Fibroblast of the aortic adventitia (primary cell): ENCODE measurements around the gene PTPRG. TPM values are rescaled to one million over a fixed set of nuclear protein-coding genes. Genes with fewer than 3 reads are reported as not detected.

Source experiments
- DNase-seq: peaks from one replicate; pipeline ENCODE4 v3.0.0-alpha.2; 2010; ENCODE audit warnings: low read depth
- H3K4me3 ChIP-seq: 2 replicates; pipeline ENCODE4 v1.5.1; 2011; ENCODE audit warnings: low read depth, mild to moderate bottlenecking, control low read depth, low read length, moderate library complexity
- total RNA-seq: library from RNA; depleted of rRNA; stranded (reverse); fragments of >200 nt; gene quantifications from 2 replicates; pipeline ENCODE4 v1.2.3, GENCODE V29; 2012; ENCODE audit warnings: low replicate concordance
- TF ChIP-seq, protein P1 (sequence below): IDR thresholded peaks from 2 replicates; pipeline ENCODE4 v1.5.1; 2011; ENCODE audit warnings: mild to moderate bottlenecking, low read length, control low read depth, inconsistent platforms; ENCODE audit not compliant: insufficient read depth

The PTPRG gene
- total RNA-seq, 1 donor, result 52.0 TPM

DNA sequence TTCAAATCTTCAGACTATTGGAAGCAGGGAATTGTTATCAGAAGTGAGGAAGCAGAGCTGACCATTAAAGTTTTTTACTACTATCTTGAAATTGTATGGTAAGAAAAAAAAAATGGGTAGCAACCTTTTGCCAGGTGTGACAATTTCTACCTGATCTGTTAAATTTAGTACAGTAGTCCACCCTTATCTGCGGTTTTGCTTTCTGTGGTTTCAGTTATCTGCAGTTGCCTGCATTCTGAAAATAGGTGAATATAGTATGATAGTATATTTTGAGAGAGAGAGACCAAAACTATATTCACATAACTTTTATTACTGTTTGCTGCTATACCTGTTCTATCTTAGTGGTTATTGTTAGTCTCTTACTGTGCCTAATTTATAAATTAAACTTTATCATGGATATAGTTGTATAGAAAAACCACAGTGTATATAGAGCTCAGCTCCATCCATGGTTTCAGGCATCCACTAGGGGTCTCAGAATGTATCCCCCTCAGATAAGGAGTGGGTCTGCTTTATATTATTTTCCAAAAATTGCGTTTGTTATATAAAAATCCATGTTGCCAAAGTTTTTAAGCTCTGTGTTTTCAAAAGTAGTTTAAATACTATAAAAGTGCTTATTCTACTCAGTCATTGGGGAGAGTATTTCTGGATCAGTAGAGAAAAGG is 69.9 kb downstream of the PTPRG start:
- H3K4me3 ChIP-seq, result no peak overlapping the region
- TF ChIP-seq, protein P1, sequence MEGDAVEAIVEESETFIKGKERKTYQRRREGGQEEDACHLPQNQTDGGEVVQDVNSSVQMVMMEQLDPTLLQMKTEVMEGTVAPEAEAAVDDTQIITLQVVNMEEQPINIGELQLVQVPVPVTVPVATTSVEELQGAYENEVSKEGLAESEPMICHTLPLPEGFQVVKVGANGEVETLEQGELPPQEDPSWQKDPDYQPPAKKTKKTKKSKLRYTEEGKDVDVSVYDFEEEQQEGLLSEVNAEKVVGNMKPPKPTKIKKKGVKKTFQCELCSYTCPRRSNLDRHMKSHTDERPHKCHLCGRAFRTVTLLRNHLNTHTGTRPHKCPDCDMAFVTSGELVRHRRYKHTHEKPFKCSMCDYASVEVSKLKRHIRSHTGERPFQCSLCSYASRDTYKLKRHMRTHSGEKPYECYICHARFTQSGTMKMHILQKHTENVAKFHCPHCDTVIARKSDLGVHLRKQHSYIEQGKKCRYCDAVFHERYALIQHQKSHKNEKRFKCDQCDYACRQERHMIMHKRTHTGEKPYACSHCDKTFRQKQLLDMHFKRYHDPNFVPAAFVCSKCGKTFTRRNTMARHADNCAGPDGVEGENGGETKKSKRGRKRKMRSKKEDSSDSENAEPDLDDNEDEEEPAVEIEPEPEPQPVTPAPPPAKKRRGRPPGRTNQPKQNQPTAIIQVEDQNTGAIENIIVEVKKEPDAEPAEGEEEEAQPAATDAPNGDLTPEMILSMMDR, result no peak
- DNase-seq, result no peak

DNA sequence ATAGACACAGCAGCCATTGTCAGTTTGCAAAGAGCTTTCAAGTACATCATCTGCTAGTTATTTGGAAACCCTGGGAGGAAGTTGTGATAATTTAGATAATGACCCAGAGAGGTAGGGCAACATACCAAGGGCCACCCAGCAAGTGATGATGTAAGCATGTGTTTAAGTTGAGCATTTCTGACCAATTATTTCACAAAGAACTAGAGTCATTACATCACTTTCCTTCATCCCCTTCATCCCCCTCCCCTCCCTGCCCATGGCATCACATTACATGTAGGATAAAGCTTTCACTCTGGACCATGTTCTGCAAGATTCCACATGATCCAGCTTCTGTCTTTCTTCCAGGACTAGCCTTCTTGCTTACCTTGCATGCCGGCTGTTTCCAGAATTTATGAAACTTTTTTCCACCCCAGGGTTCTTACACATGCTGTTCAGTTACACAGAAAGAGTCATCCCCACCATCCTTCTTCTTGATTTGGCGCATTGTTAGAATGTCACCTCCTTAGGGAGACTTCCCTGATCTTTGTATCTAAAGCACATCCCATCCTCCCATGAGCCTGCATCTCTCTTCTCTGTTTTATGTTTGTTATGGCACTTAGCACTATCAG is 71.3 kb downstream of the PTPRG start:
- H3K4me3 ChIP-seq, result no peak overlapping the region
- peak; percentile 25 for DNase-seq
- TF ChIP-seq, protein P1, result no peak

DNA sequence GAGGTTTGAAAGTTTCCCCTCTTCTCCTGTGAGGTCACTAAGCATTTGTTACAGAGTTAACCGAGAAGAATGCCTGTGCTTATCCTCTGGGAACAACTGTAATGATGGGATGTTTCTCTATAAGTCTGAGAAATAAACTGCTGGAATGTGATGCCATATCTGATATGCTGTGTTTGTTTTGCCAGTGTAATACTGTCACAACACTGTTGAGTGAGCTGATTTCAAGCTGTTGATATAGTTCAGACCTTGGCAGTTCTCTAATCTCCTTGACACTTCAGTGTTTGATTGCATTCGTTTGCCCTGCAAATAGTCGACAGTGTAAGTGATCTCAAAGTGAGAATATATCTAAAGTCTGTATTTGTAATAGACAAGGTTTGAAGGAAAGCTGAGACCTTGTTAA is 73.3 kb downstream of the PTPRG start:
- peak; percentile 51 for DNase-seq
- TF ChIP-seq, protein P1, result no peak
- H3K4me3 ChIP-seq, result no peak overlapping the region

DNA sequence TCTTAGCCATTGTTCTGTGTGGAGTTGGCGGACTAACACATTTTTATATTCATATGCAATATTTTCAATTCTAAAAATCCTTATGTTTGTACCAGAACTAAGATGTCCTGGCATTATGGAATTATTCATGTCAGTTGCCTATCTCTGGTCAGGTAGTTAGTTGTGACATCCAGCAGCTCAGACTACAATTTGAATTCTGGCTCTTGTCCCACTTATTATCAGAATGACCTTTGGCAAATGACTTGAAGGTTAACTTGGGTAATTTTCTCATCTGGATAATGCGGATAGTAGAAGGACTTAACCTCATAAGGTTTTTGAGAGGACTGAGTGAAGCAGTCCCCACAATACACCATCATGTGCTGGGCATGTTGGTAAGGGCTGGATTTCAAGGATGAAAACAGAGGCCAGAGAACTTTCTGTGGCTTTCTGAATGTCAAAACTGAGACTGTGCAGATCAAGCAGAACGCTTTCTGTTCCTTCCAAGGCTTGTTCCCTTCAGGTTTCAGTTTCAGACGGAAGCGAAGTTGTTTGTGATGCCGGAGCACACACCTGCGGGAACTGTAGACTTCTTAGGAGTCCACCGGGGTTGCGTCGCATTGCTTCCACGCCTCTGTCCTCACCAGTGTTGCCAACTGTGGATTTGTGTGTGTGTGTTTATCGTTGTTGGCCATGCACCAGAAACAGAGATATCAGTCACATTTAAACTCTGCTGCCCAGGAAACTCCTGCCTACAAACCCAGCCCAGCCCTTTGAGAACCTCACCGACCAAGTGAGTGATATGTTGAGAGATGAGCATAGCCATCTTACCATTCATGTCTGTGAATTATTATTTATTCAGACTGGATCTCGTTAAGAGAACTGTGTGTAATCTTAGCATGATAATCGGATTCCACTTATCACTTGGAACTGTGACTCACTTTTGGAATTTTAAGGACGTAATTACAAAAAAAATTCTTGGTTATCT is 76.0 kb downstream of the PTPRG start:
- DNase-seq, result peak; percentile 77
- TF ChIP-seq, protein P1, result no peak
- peak overlapping the region; percentile 61 for H3K4me3 ChIP-seq

DNA sequence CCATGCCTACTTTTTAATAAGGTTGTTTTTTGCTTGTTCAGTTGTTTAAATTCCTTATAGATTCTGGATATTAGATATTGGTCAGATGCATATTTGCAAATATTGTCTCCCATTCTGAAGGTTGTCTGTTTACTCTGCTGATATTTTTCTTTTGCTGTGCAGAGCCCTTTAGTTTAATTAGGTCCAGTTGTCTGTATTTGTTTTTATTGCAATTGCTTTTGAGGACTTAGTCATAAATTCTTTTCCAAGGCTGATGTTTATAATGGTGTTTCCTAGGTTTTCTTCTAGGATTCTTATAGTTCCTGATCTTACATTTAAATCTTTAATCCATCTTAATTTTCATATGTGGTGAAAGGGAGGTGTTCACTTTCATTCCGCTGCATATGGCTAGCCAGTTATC is 77.4 kb downstream of the PTPRG start:
- TF ChIP-seq, protein P1, result no peak
- DNase-seq, result peak; percentile 29
- no peak overlapping the region for H3K4me3 ChIP-seq

DNA sequence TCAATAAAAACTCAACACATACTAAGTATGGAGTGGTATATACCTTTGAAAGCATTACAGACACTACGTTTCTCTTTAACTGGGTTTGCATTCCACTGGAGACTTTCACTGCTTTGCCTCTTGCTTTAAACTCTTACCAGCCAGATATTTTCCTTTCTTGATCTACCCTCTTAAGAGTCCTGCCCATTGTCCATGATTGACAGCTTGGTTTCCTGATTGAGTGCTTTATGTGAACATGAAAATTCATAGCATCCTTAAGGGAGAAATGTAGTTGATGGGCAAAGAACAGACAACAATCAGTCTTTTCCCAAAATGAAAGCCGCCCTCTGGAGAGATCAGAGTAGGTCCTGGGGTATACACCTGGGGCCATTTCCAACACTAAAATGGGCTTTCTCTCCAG is 78.6 kb downstream of the PTPRG start:
- TF ChIP-seq, protein P1, result no peak
- no peak overlapping the region for H3K4me3 ChIP-seq
- no peak for DNase-seq
